ENCODE measurements around the gene PPP4R3B. TPM values are rescaled to one million over a fixed set of nuclear protein-coding genes. Genes with fewer than 3 reads are reported as not detected.
A peak's percentile ranks its signal among the peaks of the same experiment; 100 is the strongest.

PPP4R3B gene
- total and polyA plus RNA-seq, 2 experiments from 2014 or later: 39.1 to 41.8 TPM

- Histone ChIP-seq H3K9me2 (ENCODE audit: insufficient read depth) (no peaks in the 10 kb centered on the region), H3K79me2 (ENCODE audit: insufficient read depth) (no peaks in the 10 kb centered on the region), H3F3A (ENCODE audit: insufficient read depth) (peaks cover 6% of the 10 kb centered on the region; the same call in 1 of the 2 replicates), H3K27ac (no peak overlapping the region), H3K9me3 (ENCODE audit: low read depth) (no peaks in the 10 kb centered on the region), H3K4me1 (ENCODE audit: insufficient read depth) (peaks cover 6% of the 10 kb centered on the region), H3K4me2 (ENCODE audit: unreplicated experiment) (no peak overlapping the region), H3K27me3 (replicated peaks; ENCODE audit: insufficient read depth) (no peaks in the 10 kb centered on the region), H3K9ac (no peak overlapping the region), H3K36me3 (ENCODE audit: low read depth) (peaks cover 46% of the 10 kb centered on the region), H4K20me1 (ENCODE audit: insufficient read depth) (no peaks in the 10 kb centered on the region), H3K4me3 (no peak overlapping the region), H2AFZ (no peak overlapping the region)
- DNase-seq: no peak
- in situ Hi-C loops (cut with MboI): no loop called here
- 98 to 100% methylated on average over 3 of the region's 3 CpGs for WGBS, 2 experiments (ENCODE audit: low coverage in 1 of 2, low lambda C conversion rate in 2 of 2, missing lambda C conversion rate in 2 of 2)
- TF ChIP-seq EZH2phosphoT487 (IDR thresholded peaks at IDR 0.05; ENCODE audit: insufficient read depth, low read depth) (no peak), EZH2 (IDR thresholded peaks at IDR 0.05; ENCODE audit: insufficient read depth, poor library complexity, severe bottlenecking) (no peak)
Measured at GRCh38 chr2:55560855-55561254, 56.6 kb downstream of the PPP4R3B start.

- peaks cover 14% of the 10 kb centered on the region; the same call in 1 of the 2 replicates for H3F3A ChIP-seq (ENCODE audit: insufficient read depth)
- no peak overlapping the region for H3K9ac ChIP-seq
- no peaks in the 10 kb centered on the region for H3K9me3 ChIP-seq (ENCODE audit: low read depth)
- H3K4me2 ChIP-seq (ENCODE audit: unreplicated experiment): no peak overlapping the region
- WGBS, 2 experiments (ENCODE audit: low coverage in 1 of 2, low lambda C conversion rate in 2 of 2, missing lambda C conversion rate in 2 of 2): 96 to 97% methylated on average over 9 of the region's 9 CpGs
- in situ Hi-C loops (cut with MboI): no loop called here
- H3K27me3 ChIP-seq (replicated peaks; ENCODE audit: insufficient read depth): no peaks in the 10 kb centered on the region
- H3K79me2 ChIP-seq (ENCODE audit: insufficient read depth): 0 out of 2 replicates have a peak, but pooled peaks cover 4% of the 10 kb centered on the region
- H3K36me3 ChIP-seq (ENCODE audit: low read depth): peaks cover 23% of the 10 kb centered on the region
- no peak overlapping the region for H3K4me3 ChIP-seq
- no peak for DNase-seq
- H3K9me2 ChIP-seq (ENCODE audit: insufficient read depth): no peaks in the 10 kb centered on the region
- H3K4me1 ChIP-seq (ENCODE audit: insufficient read depth): peaks cover 8% of the 10 kb centered on the region
- TF ChIP-seq EZH2phosphoT487 (IDR thresholded peaks at IDR 0.05; ENCODE audit: insufficient read depth, low read depth) (no peak), EZH2 (IDR thresholded peaks at IDR 0.05; ENCODE audit: insufficient read depth, poor library complexity, severe bottlenecking) (no peak)
- H4K20me1 ChIP-seq (ENCODE audit: insufficient read depth): no peaks in the 10 kb centered on the region
- no peak overlapping the region for H2AFZ ChIP-seq
- no peak overlapping the region for H3K27ac ChIP-seq
Measured at GRCh38 chr2:55556809-55557208, 60.6 kb downstream of the PPP4R3B start.

- no peaks in the 10 kb centered on the region for H4K20me1 ChIP-seq (ENCODE audit: insufficient read depth)
- TF ChIP-seq EZH2phosphoT487 (IDR thresholded peaks at IDR 0.05; ENCODE audit: insufficient read depth, low read depth): no peak
- in situ Hi-C loops (cut with MboI): no loop called here
- H3K79me2 ChIP-seq (ENCODE audit: insufficient read depth): 0 out of 2 replicates have a peak, but pooled peaks cover 4% of the 10 kb centered on the region
- H3F3A ChIP-seq (ENCODE audit: insufficient read depth): peaks cover 19% of the 10 kb centered on the region; the same call in 1 of the 2 replicates
- H3K27ac ChIP-seq: no peak overlapping the region
- H3K4me1 ChIP-seq (ENCODE audit: insufficient read depth): peaks cover 8% of the 10 kb centered on the region
- no peaks in the 10 kb centered on the region for H3K9me2 ChIP-seq (ENCODE audit: insufficient read depth)
- peaks cover 23% of the 10 kb centered on the region for H3K36me3 ChIP-seq (ENCODE audit: low read depth)
- H3K4me2 ChIP-seq (ENCODE audit: unreplicated experiment): no peak overlapping the region
- no peak overlapping the region for H3K9ac ChIP-seq
- no peak overlapping the region for H3K4me3 ChIP-seq
- DNase-seq: peak; percentile 31
- H3K9me3 ChIP-seq (ENCODE audit: low read depth): no peaks in the 10 kb centered on the region
- no peaks in the 10 kb centered on the region for H3K27me3 ChIP-seq (replicated peaks; ENCODE audit: insufficient read depth)
- H2AFZ ChIP-seq: no peak overlapping the region
Measured at GRCh38 chr2:55555977-55556376, 61.4 kb downstream of the PPP4R3B start.

- Histone ChIP-seq H3K9me2 (ENCODE audit: insufficient read depth) (no peaks in the 10 kb centered on the region), H3K9me3 (ENCODE audit: low read depth) (no peaks in the 10 kb centered on the region), H3K9ac (no peak overlapping the region), H3K36me3 (ENCODE audit: low read depth) (peaks cover 21% of the 10 kb centered on the region), H3F3A (ENCODE audit: insufficient read depth) (peaks cover 35% of the 10 kb centered on the region), H3K27ac (no peak overlapping the region), H3K27me3 (replicated peaks; ENCODE audit: insufficient read depth) (no peaks in the 10 kb centered on the region), H3K4me2 (ENCODE audit: unreplicated experiment) (no peak overlapping the region), H3K79me2 (ENCODE audit: insufficient read depth) (0 out of 2 replicates have a peak, but pooled peaks cover 4% of the 10 kb centered on the region), H3K4me3 (no peak overlapping the region), H2AFZ (no peak overlapping the region), H4K20me1 (ENCODE audit: insufficient read depth) (peaks cover 4% of the 10 kb centered on the region; the same call in 1 of the 2 replicates), H3K4me1 (ENCODE audit: insufficient read depth) (peaks cover 19% of the 10 kb centered on the region)
- WGBS, 2 experiments (ENCODE audit: low coverage in 1 of 2, low lambda C conversion rate in 2 of 2, missing lambda C conversion rate in 2 of 2): 98% methylated on average over 3 of the region's 3 CpGs
- TF ChIP-seq EZH2phosphoT487 (IDR thresholded peaks at IDR 0.05; ENCODE audit: insufficient read depth, low read depth): no peak
- no peak for TF ChIP-seq EZH2 (IDR thresholded peaks at IDR 0.05; ENCODE audit: insufficient read depth, poor library complexity, severe bottlenecking)
- no peak for DNase-seq
- in situ Hi-C loops (cut with MboI): no loop called here
Measured at GRCh38 chr2:55553321-55553720, 64.1 kb downstream of the PPP4R3B start.
